RCC 7860 (cell line): Measurements from ENCODE around the gene ART5.
"Not testable (repeated sequence)": the region's sequence is repeated elsewhere in the genome, so short reads cannot be mapped to it uniquely, and the experiment has no call there.

ENCODE experiments used
- DNase-seq: peaks from one replicate; pipeline ENCODE4 v3.0.0-alpha.2; 2015; ENCODE audit warnings: low spot score
- FAIRE-seq: peaks from 2 replicates; lab custom pipeline; 2012; peaks lifted over from hg19 to GRCh38; lab: Jason Lieb, UNC

Gene ART5

GRCh38 chr11:3658252-3658651, 16.5 kb upstream of the ART5 start:
- no peak for FAIRE-seq
- DNase-seq = no peak

- DNase-seq, FAIRE-seq: not testable (repeated sequence)
These were observed 15.5 kb upstream of the ART5 start for GRCh38 chr11:3657331-3657730.

- DNase-seq = no peak
- no peak for FAIRE-seq
These were observed 13.8 kb upstream of the ART5 start for GRCh38 chr11:3655547-3655946.

GRCh38 chr11:3652514-3652913, 10.7 kb upstream of the ART5 start:
- DNase-seq, FAIRE-seq: not testable (repeated sequence)

GRCh38 chr11:3649374-3649773, 7.6 kb upstream of the ART5 start:
- FAIRE-seq, DNase-seq: not testable (repeated sequence)

- not testable (repeated sequence) for FAIRE-seq, DNase-seq
These were observed 7.1 kb upstream of the ART5 start for GRCh38 chr11:3648843-3649242.

GRCh38 chr11:3645552-3645951, 3.8 kb upstream of the ART5 start:
- DNase-seq (no peak), FAIRE-seq (no peak)

- FAIRE-seq (no peak), DNase-seq (no peak)
These were observed 3.0 kb upstream of the ART5 start, which contains the start of gene ART1 for GRCh38 chr11:3644817-3645235. TSS of gene ART1 (plus strand) at chr11:3645128. CDS start at chr11:3659214, 14,086 bp downstream.

- FAIRE-seq, DNase-seq: not testable (repeated sequence)
These were observed 1.3 kb upstream of the ART5 start for GRCh38 chr11:3643102-3643546.

GRCh38 chr11:3642071-3642951, 519 bp upstream of the ART5 start:
- FAIRE-seq (no peak), DNase-seq (no peak)

- DNase-seq (no peak), FAIRE-seq (no peak)
These were observed 601 bp downstream of the ART5 start for GRCh38 chr11:3641191-3641590.

GRCh38 chr11:3639841-3640240, 2.0 kb downstream of the ART5 start:
- no peak for FAIRE-seq
- no peak for DNase-seq

GRCh38 chr11:3638513-3638912, 3.3 kb downstream of the ART5 start:
- FAIRE-seq = no peak

GRCh38 chr11:3637201-3637600, 4.6 kb downstream of the ART5 start:
- no peak for FAIRE-seq
- DNase-seq = no peak

More at GRCh38 chr11:3638513-3638912, 3.3 kb downstream of the ART5 start:
- DNase-seq = no peak

GRCh38 chr11:3635641-3636375, 6.0 kb downstream of the ART5 start:
- no peak for FAIRE-seq
- DNase-seq = no peak

- DNase-seq = no peak
- no peak for FAIRE-seq
These were observed 9.6 kb downstream of the ART5 start for GRCh38 chr11:3632070-3632660.

GRCh38 chr11:3631331-3631730, 10.5 kb downstream of the ART5 start:
- DNase-seq (no peak), FAIRE-seq (no peak)

GRCh38 chr11:3627291-3627690, 14.5 kb downstream of the ART5 start:
- FAIRE-seq = peak; percentile 92
- DNase-seq = peak; percentile 96

GRCh38 chr11:3626250-3626960, 15.4 kb downstream of the ART5 start:
- DNase-seq (no peak), FAIRE-seq (no peak)

GRCh38 chr11:3623767-3624458, 17.9 kb downstream of the ART5 start:
- DNase-seq (no peak), FAIRE-seq (no peak)
